ENCODE results near the gene DUSP18.
"Not testable (repeated sequence)": the region's sequence is repeated elsewhere in the genome, so short reads cannot be mapped to it uniquely, and the experiment has no call there.

The DUSP18 gene

DNA sequence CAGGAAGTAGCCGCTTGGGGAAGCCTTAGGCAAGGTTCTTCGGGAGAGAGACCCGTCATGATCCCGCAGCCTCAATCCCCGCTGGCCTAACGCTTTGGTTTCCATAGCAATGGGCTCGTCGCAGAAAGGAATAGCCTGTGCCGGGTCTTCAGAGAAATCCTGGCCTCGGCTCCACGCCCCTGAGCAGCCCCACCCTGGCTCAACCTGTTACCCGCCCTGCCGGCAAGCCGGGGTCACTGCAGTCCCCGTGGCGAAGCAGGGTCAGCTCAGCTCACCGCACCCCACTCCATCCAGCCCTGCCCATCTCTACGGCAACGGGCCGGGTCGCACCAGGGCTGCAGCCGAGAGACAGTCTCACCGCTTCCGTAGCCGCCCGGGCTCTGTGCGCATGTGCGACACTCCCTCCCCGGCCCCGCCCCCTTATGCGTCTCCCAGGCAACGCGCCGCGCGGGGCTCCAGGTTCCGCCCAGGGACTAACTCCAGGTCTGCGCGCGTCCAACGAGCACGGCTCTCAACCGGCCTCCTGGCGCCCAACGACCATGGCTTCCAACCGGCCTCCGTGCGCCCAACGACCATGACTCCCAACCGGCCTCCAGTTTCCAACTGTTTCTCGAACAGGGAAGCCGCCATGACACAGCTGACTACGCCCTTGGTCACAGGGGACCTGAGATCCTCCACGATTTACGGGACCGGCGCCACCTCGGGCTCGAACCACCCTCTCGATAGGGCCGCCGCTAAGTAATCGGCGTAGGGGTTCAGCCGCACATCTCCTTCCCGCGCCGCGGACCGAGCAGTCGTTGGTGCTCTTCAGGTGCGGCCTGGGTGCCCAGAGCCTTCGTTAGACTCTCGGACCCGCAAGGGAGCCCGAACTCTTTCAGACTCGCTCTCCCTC, at the start of gene DUSP18:
Gene DUSP18, minus strand, starts transcription at position 382 of the 892 bp plus-strand sequence. CDS start 3,872 bp downstream, outside the sequence.
- H3K27ac ChIP-seq (ENCODE audit: low read length) = peak within 1 kb of the TSS; percentile 28; the same call in 1 of the 2 replicates

GRCh38 chr22:30714062-30714461, 46.4 kb upstream of the DUSP18 start:
- no peak overlapping the region for H3K4me2 ChIP-seq (ENCODE audit: insufficient read depth, low read length)
- no peak overlapping the region for H2AFZ ChIP-seq (ENCODE audit: low read depth, low read length)
- H3K36me3 ChIP-seq (ENCODE audit: insufficient read depth, low read length) = no peaks in the 10 kb centered on the region
- H3K9ac ChIP-seq (ENCODE audit: low read depth, low read length) = no peak overlapping the region
- TF ChIP-seq EZH2 (IDR thresholded peaks at IDR 0.05; ENCODE audit: borderline replicate concordance, low read depth, low read length, severe bottlenecking) (no peak), CTCF (IDR thresholded peaks at IDR 0.05; ENCODE audit: borderline replicate concordance, extremely low read depth, low read length, poor library complexity, severe bottlenecking) (no peak)
- no peak for DNase-seq
- H3K79me2 ChIP-seq (ENCODE audit: insufficient read depth, low read length) = no peaks in the 10 kb centered on the region
- no peak for ATAC-seq (ENCODE audit: insufficient read depth, low read depth)
- no peak overlapping the region for H3K4me3 ChIP-seq (ENCODE audit: low read depth in 1 of 2, low read length in 2 of 2)
- no peak overlapping the region for H3K27ac ChIP-seq (ENCODE audit: low read length)
- H3K4me1 ChIP-seq (ENCODE audit: insufficient read depth, low read length) = no peaks in the 10 kb centered on the region
- H4K20me1 ChIP-seq (ENCODE audit: insufficient read depth, low read length) = no peaks in the 10 kb centered on the region
- H3K27me3 ChIP-seq (ENCODE audit: insufficient read depth, low read length, poor library complexity) = no peaks in the 10 kb centered on the region
- H3K9me3 ChIP-seq (ENCODE audit: insufficient read depth, low read length, severe bottlenecking) = no peaks in the 10 kb centered on the region

More for the DNA sequence above, at the start of gene DUSP18:
- peaks cover 23% of the 10 kb centered on the region for H3K4me1 ChIP-seq (ENCODE audit: insufficient read depth, low read length)
- peak; percentile 93 for DNase-seq
- peak; percentile 25 for TF ChIP-seq CTCF (IDR thresholded peaks at IDR 0.05; ENCODE audit: borderline replicate concordance, extremely low read depth, low read length, poor library complexity, severe bottlenecking)
- TF ChIP-seq EZH2 (IDR thresholded peaks at IDR 0.05; ENCODE audit: borderline replicate concordance, low read depth, low read length, severe bottlenecking) = no peak
- H3K27me3 ChIP-seq (ENCODE audit: insufficient read depth, low read length, poor library complexity) = peaks cover 6% of the 10 kb centered on the region
- H3K4me3 ChIP-seq (ENCODE audit: low read depth in 1 of 2, low read length in 2 of 2) = peak within 1 kb of the TSS; percentile 55 to 91
- H3K79me2 ChIP-seq (ENCODE audit: insufficient read depth, low read length) = no peaks in the 10 kb centered on the region
- H2AFZ ChIP-seq (ENCODE audit: low read depth, low read length) = peak within 1 kb of the TSS; percentile 94
- H3K4me2 ChIP-seq (ENCODE audit: insufficient read depth, low read length) = peak within 1 kb of the TSS; percentile 95
- peaks cover 6% of the 10 kb centered on the region for H3K36me3 ChIP-seq (ENCODE audit: insufficient read depth, low read length)
- peak within 1 kb of the TSS; percentile 62 for H3K9ac ChIP-seq (ENCODE audit: low read depth, low read length)
- peak; percentile 95 for ATAC-seq (ENCODE audit: insufficient read depth, low read depth)
- H3K9me3 ChIP-seq (ENCODE audit: insufficient read depth, low read length, severe bottlenecking) = no peaks in the 10 kb centered on the region
- no peaks in the 10 kb centered on the region; the same call in none of the 2 replicates for H4K20me1 ChIP-seq (ENCODE audit: insufficient read depth, low read length)

DNA sequence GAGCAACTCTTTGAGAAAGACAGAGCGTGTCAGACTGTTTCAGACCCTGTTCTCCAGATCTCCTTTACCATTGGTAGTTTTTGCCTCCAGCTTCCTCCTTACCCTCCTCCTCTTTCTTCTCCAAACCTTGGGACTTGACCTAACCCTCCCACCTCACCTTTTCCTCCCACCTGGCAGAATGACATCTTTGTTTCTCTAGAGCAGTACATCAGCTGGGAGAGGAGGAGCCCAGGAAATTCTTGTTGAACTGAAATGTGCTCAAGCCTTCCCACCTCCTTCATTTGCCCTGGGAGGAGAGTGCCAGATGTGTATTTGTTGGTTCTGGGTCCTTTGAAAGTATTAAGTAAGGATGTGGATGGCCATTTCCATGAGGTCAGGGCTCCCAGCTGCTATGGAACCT, 44.4 kb upstream of the DUSP18 start:
- H3K9ac ChIP-seq (ENCODE audit: low read depth, low read length) = no peak overlapping the region
- no peak overlapping the region for H3K4me2 ChIP-seq (ENCODE audit: insufficient read depth, low read length)
- H3K9me3 ChIP-seq (ENCODE audit: insufficient read depth, low read length, severe bottlenecking) = no peaks in the 10 kb centered on the region
- H3K27me3 ChIP-seq (ENCODE audit: insufficient read depth, low read length, poor library complexity) = no peaks in the 10 kb centered on the region
- no peak overlapping the region for H3K27ac ChIP-seq (ENCODE audit: low read length)
- no peaks in the 10 kb centered on the region for H4K20me1 ChIP-seq (ENCODE audit: insufficient read depth, low read length)
- TF ChIP-seq EZH2 (IDR thresholded peaks at IDR 0.05; ENCODE audit: borderline replicate concordance, low read depth, low read length, severe bottlenecking) (no peak), CTCF (IDR thresholded peaks at IDR 0.05; ENCODE audit: borderline replicate concordance, extremely low read depth, low read length, poor library complexity, severe bottlenecking) (no peak)
- DNase-seq (no peak), ATAC-seq (ENCODE audit: insufficient read depth, low read depth) (no peak)
- no peaks in the 10 kb centered on the region for H3K4me1 ChIP-seq (ENCODE audit: insufficient read depth, low read length)
- H3K36me3 ChIP-seq (ENCODE audit: insufficient read depth, low read length) = no peaks in the 10 kb centered on the region
- no peak overlapping the region for H3K4me3 ChIP-seq (ENCODE audit: low read depth in 1 of 2, low read length in 2 of 2)
- no peak overlapping the region for H2AFZ ChIP-seq (ENCODE audit: low read depth, low read length)
- no peaks in the 10 kb centered on the region for H3K79me2 ChIP-seq (ENCODE audit: insufficient read depth, low read length)

- H3K79me2 ChIP-seq (ENCODE audit: insufficient read depth, low read length); H3K4me2 ChIP-seq (ENCODE audit: insufficient read depth, low read length); H3K9ac ChIP-seq (ENCODE audit: low read depth, low read length); H3K9me3 ChIP-seq (ENCODE audit: insufficient read depth, low read length, severe bottlenecking); H3K4me1 ChIP-seq (ENCODE audit: insufficient read depth, low read length); H3K36me3 ChIP-seq (ENCODE audit: insufficient read depth, low read length); DNase-seq; H4K20me1 ChIP-seq (ENCODE audit: insufficient read depth, low read length); H3K27me3 ChIP-seq (ENCODE audit: insufficient read depth, low read length, poor library complexity); H3K4me3 ChIP-seq (ENCODE audit: low read depth in 1 of 2, low read length in 2 of 2); H2AFZ ChIP-seq (ENCODE audit: low read depth, low read length); ATAC-seq (ENCODE audit: insufficient read depth, low read depth); H3K27ac ChIP-seq (ENCODE audit: low read length): not testable (repeated sequence)
These were observed 42.3 kb upstream of the DUSP18 start for GRCh38 chr22:30709980-30710379.
